Sigmoid colon (tissue), 7 donors: Measurements from ENCODE around the gene CRTC1. TPM values are rescaled to one million over a fixed set of nuclear protein-coding genes. Genes with fewer than 3 reads are reported as not detected.
A peak's percentile ranks its signal among the peaks of the same experiment; 100 is the strongest.

Experiments used
- DNase-seq: peaks from one replicate; pipeline ENCODE4 v3.0.0-alpha.2; 2019
- H3K27ac ChIP-seq, 4 donors: fragments of 200-600 bp; sonication (generic); one replicate each; pipeline ENCODE4 v1.5.1; 2016 to 2019; ENCODE audit warnings: mild to moderate bottlenecking in 1 of 4
- H3K27me3 ChIP-seq, 3 donors: fragments of 200-600 bp; sonication (generic); one replicate each; pipeline ENCODE4 v1.5.1; 2019; ENCODE audit warnings: mild to moderate bottlenecking in 1 of 3
- H3K36me3 ChIP-seq, 4 donors: fragments of 200-600 bp; sonication (generic); one replicate each; pipeline ENCODE4 v1.5.1; 2016 to 2019
- H3K4me1 ChIP-seq, 4 donors: fragments of 200-600 bp; sonication (generic); one replicate each; pipeline ENCODE4 v1.5.1; 2017 to 2019
- H3K4me3 ChIP-seq, 4 donors: fragments of 200-600 bp; sonication (generic); one replicate each; pipeline ENCODE4 v1.5.1; 2017 to 2019; ENCODE audit warnings: mild to moderate bottlenecking in 2 of 4, moderate library complexity in 1 of 4
- H3K9me3 ChIP-seq, 4 donors: fragments of 200-600 bp in 3 of 4; sonication (generic) in 3 of 4; one replicate each; pipeline versions ENCODE4 v1.5.1 to v1.6.1; 2013 to 2019
- EP300 ChIP-seq, 4 donors: sonication (generic); formaldehyde crosslinking; IDR thresholded peaks; one replicate each; pipeline ENCODE4 v1.6.1; 2017; ENCODE audit warnings: antibody characterized with exemption in 4 of 4
- POLR2A ChIP-seq, 2 donors: fragments of 450-650 bp; IDR thresholded peaks; one replicate each; pipeline ENCODE4 v1.6.1; 2016; ENCODE audit warnings: antibody characterized with exemption in 2 of 2, mild to moderate bottlenecking in 2 of 2, moderate library complexity in 2 of 2
- POLR2AphosphoS5 ChIP-seq, 4 donors: sonication (generic); formaldehyde crosslinking; IDR thresholded peaks; one replicate each; pipeline ENCODE4 v1.6.1; 2017; ENCODE audit warnings: antibody characterized with exemption in 4 of 4
- WGBS, 2 donors: extraction: QIAGEN DNeasy Blood & Tissue Kit; methylation state at CpG; one replicate each; pipeline ENCODE4 v1.1.7; 2013; 5-methylcytosine and 5-hydroxymethylcytosine counted together
- intact Hi-C: fragments of 100-400 bp; cut with DNase I; formaldehyde crosslinking; loops from one replicate; pipeline ENCODE4 v1.15.1; 2023
- polyA plus RNA-seq, 3 donors: library from polyadenylated mRNA; stranded (reverse); fragments of 200-250 nt; gene quantifications; one replicate each; pipeline ENCODE4 v1.2.3, GENCODE V29; 2013
- total RNA-seq, 4 donors: library from RNA; depleted of rRNA; stranded (reverse); fragments of >200 nt; gene quantifications; one replicate each; pipeline ENCODE4 v1.1.0, GENCODE V29; 2016
- TF ChIP-seq, protein P1 (sequence below), 4 experiments: fragments of 450-650 bp in 3 of 4; fragments of 200-600 bp in 1 of 4; IDR thresholded peaks; one replicate each; pipeline ENCODE4 v1.5.1; 2016 to 2019; ENCODE audit warnings: antibody characterized with exemption in 4 of 4, mild to moderate bottlenecking in 3 of 4, moderate library complexity in 2 of 4
- donor health status: healthy with polysubstance abuse.
- donor health status: Bipolar disorder and iron deficiency.
- donor health status: healthy.

Gene CRTC1
- total and polyA plus RNA-seq, 7 donors, result 2.5 to 8.9 (median 3.6) TPM

- Histone ChIP-seq H3K27ac (peak overlapping the region; percentile 83 to 87 (median 84)), H3K36me3 (no peaks in the 10 kb centered on the region), H3K27me3 (no peaks in the 10 kb centered on the region), H3K4me3 (peak overlapping the region; percentile 56 to 60 (median 57)), H3K4me1 (peaks cover 0 to 21% (median 16%) of the 10 kb centered on the region in 4 donors), H3K9me3 (no peaks in the 10 kb centered on the region)
- no peak for DNase-seq
- intact Hi-C loops, result loop anchor here (2.0 to 5.0 kb wide), 3 partner anchors 47 to 508 kb away; partner anchors contain the start of genes BORCS8, KLHL26, REX1BD and RFXANK
- 12 to 18% methylated on average over 16 of the region's 16 CpGs for WGBS, 2 donors
- TF ChIP-seq POLR2AphosphoS5 (IDR thresholded peaks at IDR 0.05) (no peak), POLR2A (IDR thresholded peaks at IDR 0.05) (no peak), EP300 (IDR thresholded peaks at IDR 0.05) (no peak)
- TF ChIP-seq, protein P1, sequence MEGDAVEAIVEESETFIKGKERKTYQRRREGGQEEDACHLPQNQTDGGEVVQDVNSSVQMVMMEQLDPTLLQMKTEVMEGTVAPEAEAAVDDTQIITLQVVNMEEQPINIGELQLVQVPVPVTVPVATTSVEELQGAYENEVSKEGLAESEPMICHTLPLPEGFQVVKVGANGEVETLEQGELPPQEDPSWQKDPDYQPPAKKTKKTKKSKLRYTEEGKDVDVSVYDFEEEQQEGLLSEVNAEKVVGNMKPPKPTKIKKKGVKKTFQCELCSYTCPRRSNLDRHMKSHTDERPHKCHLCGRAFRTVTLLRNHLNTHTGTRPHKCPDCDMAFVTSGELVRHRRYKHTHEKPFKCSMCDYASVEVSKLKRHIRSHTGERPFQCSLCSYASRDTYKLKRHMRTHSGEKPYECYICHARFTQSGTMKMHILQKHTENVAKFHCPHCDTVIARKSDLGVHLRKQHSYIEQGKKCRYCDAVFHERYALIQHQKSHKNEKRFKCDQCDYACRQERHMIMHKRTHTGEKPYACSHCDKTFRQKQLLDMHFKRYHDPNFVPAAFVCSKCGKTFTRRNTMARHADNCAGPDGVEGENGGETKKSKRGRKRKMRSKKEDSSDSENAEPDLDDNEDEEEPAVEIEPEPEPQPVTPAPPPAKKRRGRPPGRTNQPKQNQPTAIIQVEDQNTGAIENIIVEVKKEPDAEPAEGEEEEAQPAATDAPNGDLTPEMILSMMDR (IDR thresholded peaks at IDR 0.05), result no peak
Measured at GRCh38 chr19:18683958-18684641, 620 bp downstream of the CRTC1 start.

GRCh38 chr19:18684642-18684993, 1.1 kb downstream of the CRTC1 start:
- H3K27me3 ChIP-seq, result no peaks in the 10 kb centered on the region
- 80 to 89% methylated on average over 3 of the region's 3 CpGs for WGBS, 2 donors
- DNase-seq, result no peak
- no peaks in the 10 kb centered on the region for H3K36me3 ChIP-seq
- H3K9me3 ChIP-seq, result no peaks in the 10 kb centered on the region
- peak overlapping the region in 3 of 4 donors; percentile 83 to 87 (median 84) for H3K27ac ChIP-seq
- TF ChIP-seq EP300 (IDR thresholded peaks at IDR 0.05) (no peak), POLR2AphosphoS5 (IDR thresholded peaks at IDR 0.05) (no peak), POLR2A (IDR thresholded peaks at IDR 0.05) (no peak)
- TF ChIP-seq, protein P1 (IDR thresholded peaks at IDR 0.05), result no peak
- peaks cover 0 to 21% (median 16%) of the 10 kb centered on the region in 4 donors for H3K4me1 ChIP-seq
- H3K4me3 ChIP-seq, result peak overlapping the region in 1 of 4 donors; percentile 57
- intact Hi-C loops, result loop anchor here (5.0 kb wide), 2 partner anchors 97 to 508 kb away; partner anchors contain the start of genes BORCS8, REX1BD and RFXANK

- intact Hi-C loops, result no loop called here
- TF ChIP-seq, protein P1 (IDR thresholded peaks at IDR 0.05), result no peak
- TF ChIP-seq EP300 (IDR thresholded peaks at IDR 0.05) (no peak), POLR2A (IDR thresholded peaks at IDR 0.05) (no peak)
- 80 to 84% methylated on average over 5 of the region's 5 CpGs for WGBS, 2 donors
- no peak for DNase-seq
- no peaks in the 10 kb centered on the region for H3K9me3 ChIP-seq
- no peak overlapping the region for H3K27ac ChIP-seq
- H3K4me1 ChIP-seq, result peaks cover 0 to 21% (median 16%) of the 10 kb centered on the region in 4 donors
- no peak overlapping the region for H3K4me3 ChIP-seq
- H3K36me3 ChIP-seq, result no peaks in the 10 kb centered on the region
- H3K27me3 ChIP-seq, result no peaks in the 10 kb centered on the region
Measured at GRCh38 chr19:18685597-18686190, 2.2 kb downstream of the CRTC1 start.

DNA sequence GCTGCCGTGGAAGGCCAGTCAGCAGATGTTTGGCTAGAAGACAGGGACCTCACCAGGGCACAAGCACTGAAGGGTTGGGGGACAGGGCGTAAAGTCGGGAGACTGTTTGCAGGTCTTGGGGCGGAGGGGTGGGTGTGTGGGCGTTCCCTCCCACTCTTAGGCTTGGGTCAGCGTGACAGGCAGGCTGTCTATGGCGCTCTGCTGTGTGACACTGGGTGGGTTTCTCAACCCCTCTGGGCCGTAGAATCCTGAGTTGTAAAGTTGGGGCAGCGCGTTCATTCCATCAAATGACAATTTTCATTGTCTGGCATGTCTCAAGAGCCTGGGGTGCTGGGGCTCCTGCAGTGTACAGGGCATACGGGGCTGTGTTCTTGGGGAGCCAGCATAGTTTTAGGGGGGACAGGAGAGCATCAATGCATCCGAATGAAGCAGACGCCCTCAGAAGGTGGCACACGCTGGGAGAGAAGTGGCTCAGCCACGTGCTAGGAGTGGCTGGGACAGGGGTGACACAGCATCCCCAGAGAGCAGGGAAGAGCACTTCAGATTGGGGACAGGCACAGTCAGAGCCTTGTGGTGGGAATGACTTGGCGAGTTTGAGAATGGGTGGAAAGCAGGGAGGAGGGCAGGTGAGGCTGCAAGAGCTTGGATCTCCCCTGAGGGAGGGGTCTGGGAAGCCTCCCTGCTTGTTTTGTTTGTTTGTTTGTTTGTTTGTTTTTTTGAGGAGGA, 4.4 kb downstream of the CRTC1 start:
- Histone ChIP-seq H3K4me1 (peaks cover 0 to 17% (median 14%) of the 10 kb centered on the region in 4 donors), H3K27me3 (no peaks in the 10 kb centered on the region), H3K9me3 (no peaks in the 10 kb centered on the region), H3K27ac (no peak overlapping the region), H3K4me3 (no peak overlapping the region), H3K36me3 (no peaks in the 10 kb centered on the region)
- 93 to 94% methylated on average over 16 of the region's 16 CpGs for WGBS, 2 donors
- no peak for TF ChIP-seq POLR2AphosphoS5 (IDR thresholded peaks at IDR 0.05)
- TF ChIP-seq, protein P1 (IDR thresholded peaks at IDR 0.05), result no peak
- TF ChIP-seq EP300 (IDR thresholded peaks at IDR 0.05), result no peak
- TF ChIP-seq POLR2A (IDR thresholded peaks at IDR 0.05), result no peak
- intact Hi-C loops, result no loop called here
- no peak for DNase-seq
